Lung (tissue), 12 donors: ENCODE data around the gene PHRF1. TPM values are rescaled to one million over a fixed set of nuclear protein-coding genes. Genes with fewer than 3 reads are reported as not detected.

Experiments used
- ATAC-seq: fragments of 200-7000 bp; cut with Tn5 transposase; one replicate; pipeline ENCODE4 v1.9.1; 2020; ENCODE audit warnings: moderate number of reproducible peaks; ENCODE audit not compliant: insufficient read depth, low FRiP score
- DNase-seq, 3 donors: peaks; one replicate each; pipeline ENCODE4 v3.0.0-alpha.2; 2013 to 2017
- H3K27ac ChIP-seq, 2 donors: one replicate each; pipeline ENCODE4 v1.5.1; 2013; ENCODE audit warnings: mild to moderate bottlenecking in 2 of 2, moderate library complexity in 2 of 2, control low read depth in 1 of 2, inconsistent platforms in 1 of 2, low read depth in 1 of 2, low read length in 1 of 2
- H3K27me3 ChIP-seq, 3 donors: one replicate each; pipeline ENCODE4 v1.5.1; 2013; ENCODE audit warnings: low read length in 2 of 3; ENCODE audit not compliant: control insufficient read depth in 3 of 3, insufficient read depth in 3 of 3
- H3K36me3 ChIP-seq, 4 donors: one replicate each; pipeline ENCODE4 v1.5.1; 2013; ENCODE audit warnings: low read length in 4 of 4, mild to moderate bottlenecking in 1 of 4, moderate library complexity in 1 of 4; ENCODE audit not compliant: control insufficient read depth in 4 of 4, insufficient read depth in 4 of 4
- H3K4me1 ChIP-seq, 5 donors: one replicate each; pipeline ENCODE4 v1.5.1; 2013; ENCODE audit warnings: low read length in 5 of 5, mild to moderate bottlenecking in 2 of 5, moderate library complexity in 1 of 5; ENCODE audit not compliant: control insufficient read depth in 5 of 5, insufficient read depth in 5 of 5
- H3K4me3 ChIP-seq: one replicate; pipeline ENCODE4 v1.5.1; 2013; ENCODE audit warnings: mild to moderate bottlenecking, control low read depth, moderate library complexity
- H3K9ac ChIP-seq, 2 donors: one replicate each; pipeline ENCODE4 v1.5.1; 2013; ENCODE audit warnings: low read length in 2 of 2, control low read depth in 1 of 2; ENCODE audit not compliant: insufficient read depth in 1 of 2
- H3K9me3 ChIP-seq, 4 donors: one replicate each; pipeline ENCODE4 v1.5.1; 2013; ENCODE audit warnings: low read length in 3 of 4, mild to moderate bottlenecking in 1 of 4, moderate library complexity in 1 of 4; ENCODE audit not compliant: control insufficient read depth in 4 of 4, insufficient read depth in 3 of 4
- CTCF ChIP-seq: IDR thresholded peaks from 2 replicates; pipeline ENCODE4 v1.5.1; 2012; ENCODE audit warnings: mild to moderate bottlenecking; ENCODE audit errors: control extremely low read depth, extremely low read depth
- WGBS, 2 donors: extraction: QIAGEN DNeasy Blood & Tissue Kit; methylation state at CpG; one replicate each; pipeline ENCODE4 v1.1.7; 2013; 5-methylcytosine and 5-hydroxymethylcytosine counted together
- polyA plus RNA-seq, 2 donors: library from polyadenylated mRNA; stranded (reverse); fragments of 200-250 nt; gene quantifications; one replicate each; pipeline ENCODE4 v1.2.1, GENCODE V29; 2013
- total RNA-seq, 2 donors: library from RNA; depleted of rRNA in 1 of 2; stranded (reverse); fragments of >200 nt in 1 of 2; gene quantifications; one replicate each; pipeline ENCODE4 v1.2.1, GENCODE V29; 2014 to 2021
- donor health status: control.
- donor health status: control.
- donor health status: Bipolar disorder and iron deficiency.
- donor health status: healthy.
- donor health status: DM: yes; HTN: yes; CAD: no.

Gene PHRF1
- total and polyA plus RNA-seq, 4 donors: 16.3 to 39.3 (median 23.5) TPM

GRCh38 chr11:554428-555226 lies 21.6 kb upstream of the PHRF1 start:
- DNase-seq (peak; percentile 52 to 71 (median 56)), ATAC-seq (peak; percentile 65)
- Histone ChIP-seq H3K9me3 (no peaks in the 10 kb centered on the region), H3K4me1 (peaks cover 0 to 6% (median 0%) of the 10 kb centered on the region in 5 donors), H3K9ac (no peak overlapping the region), H3K27me3 (peaks cover 0 to 37% (median 10%) of the 10 kb centered on the region in 3 donors), H3K4me3 (no peak overlapping the region), H3K36me3 (no peaks in the 10 kb centered on the region), H3K27ac (no peak overlapping the region)
- peak; percentile 67 for TF ChIP-seq CTCF
- WGBS, 2 donors: 12 to 16% methylated on average over 38 to 53 of the region's 60 CpGs

GRCh38 chr11:555227-555779 lies 21.0 kb upstream of the PHRF1 start:
- ATAC-seq: peak; percentile 1
- H3K27ac ChIP-seq: no peak overlapping the region

GRCh38 chr11:555780-556661 lies 20.2 kb upstream of the PHRF1 start:
- Histone ChIP-seq H3K9me3 (no peaks in the 10 kb centered on the region), H3K9ac (no peak overlapping the region), H3K4me1 (peaks cover 0 to 10% (median 6%) of the 10 kb centered on the region in 5 donors), H3K4me3 (no peak overlapping the region), H3K27ac (no peak overlapping the region), H3K27me3 (peaks cover 0 to 37% (median 12%) of the 10 kb centered on the region in 3 donors), H3K36me3 (no peaks in the 10 kb centered on the region)
- TF ChIP-seq CTCF: no peak
- DNase-seq: no peak
- no peak for ATAC-seq
- WGBS, 2 donors: 4 to 6% methylated on average over 90 to 104 of the region's 104 CpGs

More at GRCh38 chr11:555227-555779, 21.0 kb upstream of the PHRF1 start:
- Histone ChIP-seq H3K36me3 (no peaks in the 10 kb centered on the region), H3K9me3 (no peaks in the 10 kb centered on the region), H3K27me3 (peaks cover 0 to 37% (median 12%) of the 10 kb centered on the region in 3 donors), H3K4me1 (peaks cover 0 to 10% (median 5%) of the 10 kb centered on the region in 5 donors), H3K4me3 (peak overlapping the region; percentile 8), H3K9ac (no peak overlapping the region)
- no peak for DNase-seq
- 0 to 1% methylated on average over 20 to 56 of the region's 57 CpGs for WGBS, 2 donors
- TF ChIP-seq CTCF: no peak
